ENCODE results near the gene DCXR.

The DCXR gene

DNA sequence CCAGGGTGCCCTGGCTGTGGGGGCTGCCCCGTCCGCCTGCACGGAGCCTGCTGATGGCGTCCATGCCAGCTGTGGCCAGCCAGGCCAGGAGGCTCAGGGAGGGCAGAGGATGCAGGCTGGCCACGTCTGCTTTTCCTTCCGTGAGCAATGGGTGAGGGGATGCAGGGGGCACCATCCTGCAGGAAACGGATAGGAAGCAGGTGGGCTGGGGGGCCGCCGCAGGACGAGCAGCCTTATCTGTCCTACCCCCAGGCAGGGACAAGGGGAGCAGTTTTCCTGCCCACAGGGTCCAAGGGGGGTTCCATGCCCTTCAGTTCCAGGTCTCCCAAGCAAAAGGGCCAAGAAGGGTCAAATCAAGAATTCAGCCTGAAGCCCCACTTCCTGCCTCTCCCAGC is 21.4 kb upstream of the DCXR start:
- no peaks in the 10 kb centered on the region for H3K27me3 ChIP-seq
- TF ChIP-seq, protein P1, sequence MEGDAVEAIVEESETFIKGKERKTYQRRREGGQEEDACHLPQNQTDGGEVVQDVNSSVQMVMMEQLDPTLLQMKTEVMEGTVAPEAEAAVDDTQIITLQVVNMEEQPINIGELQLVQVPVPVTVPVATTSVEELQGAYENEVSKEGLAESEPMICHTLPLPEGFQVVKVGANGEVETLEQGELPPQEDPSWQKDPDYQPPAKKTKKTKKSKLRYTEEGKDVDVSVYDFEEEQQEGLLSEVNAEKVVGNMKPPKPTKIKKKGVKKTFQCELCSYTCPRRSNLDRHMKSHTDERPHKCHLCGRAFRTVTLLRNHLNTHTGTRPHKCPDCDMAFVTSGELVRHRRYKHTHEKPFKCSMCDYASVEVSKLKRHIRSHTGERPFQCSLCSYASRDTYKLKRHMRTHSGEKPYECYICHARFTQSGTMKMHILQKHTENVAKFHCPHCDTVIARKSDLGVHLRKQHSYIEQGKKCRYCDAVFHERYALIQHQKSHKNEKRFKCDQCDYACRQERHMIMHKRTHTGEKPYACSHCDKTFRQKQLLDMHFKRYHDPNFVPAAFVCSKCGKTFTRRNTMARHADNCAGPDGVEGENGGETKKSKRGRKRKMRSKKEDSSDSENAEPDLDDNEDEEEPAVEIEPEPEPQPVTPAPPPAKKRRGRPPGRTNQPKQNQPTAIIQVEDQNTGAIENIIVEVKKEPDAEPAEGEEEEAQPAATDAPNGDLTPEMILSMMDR (IDR thresholded peaks at IDR 0.05): no peak
- peaks cover 97% of the 10 kb centered on the region for H3K36me3 ChIP-seq
- no peak overlapping the region for H3K27ac ChIP-seq
- no peak overlapping the region for H3K4me3 ChIP-seq (ENCODE audit: low read depth in 1 of 2, low read length in 1 of 2)
- H3K9me3 ChIP-seq: no peaks in the 10 kb centered on the region
- H3K4me1 ChIP-seq (ENCODE audit: control insufficient read depth in 1 of 2, insufficient read depth in 1 of 2, low read depth in 1 of 2, low read length in 1 of 2): no peaks in the 10 kb centered on the region

DNA sequence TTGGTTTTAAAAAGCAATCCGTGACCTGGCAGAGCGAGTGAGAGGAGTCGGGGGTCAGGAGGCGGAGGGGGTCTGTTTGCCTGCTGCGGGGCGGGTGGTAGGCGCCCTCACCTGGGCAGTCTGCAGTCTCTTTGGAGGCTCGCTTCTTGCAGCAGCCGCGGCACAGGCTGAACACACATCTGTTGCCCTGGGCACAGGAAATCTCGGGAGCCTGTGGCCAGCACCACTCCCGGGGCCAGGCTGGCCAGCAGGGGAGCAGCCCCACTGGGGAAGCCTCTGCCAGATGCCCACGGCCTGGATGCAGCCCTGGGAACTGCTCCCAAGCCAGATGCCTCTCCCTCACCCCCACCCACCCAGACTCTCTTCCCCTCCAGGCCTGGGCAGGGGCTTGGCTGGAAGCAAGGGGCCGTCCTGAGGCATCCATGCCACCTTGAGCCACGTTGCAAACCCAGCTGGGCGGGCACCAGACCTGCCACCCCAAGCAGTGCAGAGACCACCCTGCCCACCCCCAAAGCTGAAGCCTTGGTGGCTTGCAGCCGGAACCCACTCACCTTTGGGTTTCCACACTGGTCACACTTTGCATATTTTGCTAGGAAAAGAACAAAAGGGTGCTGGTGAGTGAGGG is 20.8 kb upstream of the DCXR start:
- H3K9me3 ChIP-seq: no peaks in the 10 kb centered on the region
- TF ChIP-seq, protein P1 (IDR thresholded peaks at IDR 0.05): no peak
- H3K4me3 ChIP-seq (ENCODE audit: low read depth in 1 of 2, low read length in 1 of 2): no peak overlapping the region
- H3K4me1 ChIP-seq (ENCODE audit: control insufficient read depth in 1 of 2, insufficient read depth in 1 of 2, low read depth in 1 of 2, low read length in 1 of 2): no peaks in the 10 kb centered on the region
- H3K27me3 ChIP-seq: no peaks in the 10 kb centered on the region
- peaks cover 97% of the 10 kb centered on the region for H3K36me3 ChIP-seq
- no peak overlapping the region for H3K27ac ChIP-seq

DNA sequence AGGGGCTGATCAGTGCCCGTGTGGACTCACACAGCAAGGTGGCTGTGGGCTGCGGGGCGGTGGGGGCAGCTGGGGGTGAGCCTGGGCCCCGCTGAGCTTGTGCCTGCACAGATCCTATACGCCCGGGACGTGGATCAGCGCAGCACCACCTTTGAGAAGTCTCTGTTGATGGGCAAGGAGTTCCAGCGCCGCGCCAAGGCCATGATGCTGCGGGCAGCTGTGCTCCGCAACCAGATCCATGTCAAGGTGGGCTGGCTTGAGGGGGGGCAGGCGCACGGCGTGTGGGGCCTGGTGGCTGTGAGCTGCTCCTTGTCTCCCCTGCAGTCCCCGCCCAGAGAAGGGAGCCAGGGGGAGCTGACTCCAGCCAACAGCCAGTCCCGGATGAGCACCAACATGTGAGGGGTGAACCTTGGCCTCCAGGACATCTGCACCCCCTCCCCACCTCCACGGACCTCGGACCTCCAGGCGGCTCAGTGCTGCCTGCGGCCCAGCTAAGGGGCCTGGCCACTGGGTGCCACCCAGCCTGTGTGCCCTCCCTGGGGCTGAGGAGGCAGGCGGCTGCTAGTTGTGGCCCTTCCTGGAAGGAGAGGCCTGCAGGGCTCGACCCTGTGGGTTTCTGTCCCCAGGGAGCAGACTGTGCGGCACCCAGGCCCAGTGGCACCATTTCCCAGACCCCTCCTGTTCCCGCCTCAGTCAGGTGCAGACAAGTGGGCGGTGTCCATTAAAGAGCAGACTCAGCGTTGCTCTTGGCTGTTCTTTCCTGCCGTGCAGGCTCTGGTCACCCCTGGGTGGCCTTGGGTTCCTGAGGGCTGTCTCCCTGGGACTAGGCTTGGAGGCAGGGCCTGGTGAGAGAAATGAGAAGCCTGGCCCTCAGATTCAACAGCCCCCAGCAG is 19.5 kb upstream of the DCXR start:
- H3K27ac ChIP-seq: no peak overlapping the region
- H3K27me3 ChIP-seq: no peaks in the 10 kb centered on the region
- H3K9me3 ChIP-seq: no peaks in the 10 kb centered on the region
- H3K36me3 ChIP-seq: peaks cover 84% of the 10 kb centered on the region
- H3K4me1 ChIP-seq (ENCODE audit: control insufficient read depth in 1 of 2, insufficient read depth in 1 of 2, low read depth in 1 of 2, low read length in 1 of 2): peaks cover 9 to 12% of the 10 kb centered on the region in 2 experiments
- H3K4me3 ChIP-seq (ENCODE audit: low read depth in 1 of 2, low read length in 1 of 2): no peak overlapping the region
- TF ChIP-seq, protein P1 (IDR thresholded peaks at IDR 0.05): no peak

DNA sequence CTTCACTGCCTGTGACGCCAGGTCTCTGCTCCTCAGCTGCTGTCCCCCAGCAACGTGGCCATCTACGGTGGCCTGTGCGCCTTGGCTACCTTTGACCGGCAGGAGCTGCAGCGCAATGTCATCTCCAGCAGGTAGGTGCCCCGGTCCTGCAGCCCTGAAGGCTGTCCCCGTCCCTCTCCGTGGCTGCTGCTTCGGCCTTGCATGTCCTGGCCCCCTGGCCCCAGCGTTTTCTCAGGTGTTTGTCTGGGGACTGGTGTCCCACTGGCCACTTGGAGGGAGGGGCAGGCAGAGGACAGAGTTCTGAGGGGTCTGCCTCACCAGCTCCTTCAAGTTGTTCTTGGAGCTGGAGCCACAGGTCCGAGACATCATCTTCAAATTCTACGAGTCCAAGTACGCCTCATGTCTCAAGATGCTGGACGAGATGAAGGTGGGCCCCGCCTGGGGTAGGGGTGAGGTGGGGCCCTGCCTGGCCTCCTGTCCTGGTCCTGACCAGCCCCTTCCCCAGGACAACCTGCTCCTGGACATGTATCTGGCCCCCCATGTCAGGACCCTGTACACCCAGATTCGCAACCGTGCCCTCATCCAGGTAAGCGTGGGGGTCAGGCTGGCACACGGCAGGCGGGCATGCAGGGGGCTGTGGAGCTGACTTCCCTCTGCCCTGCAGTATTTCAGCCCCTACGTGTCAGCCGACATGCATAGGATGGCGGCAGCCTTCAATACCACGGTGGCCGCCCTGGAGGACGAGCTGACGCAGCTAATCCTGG is 18.6 kb upstream of the DCXR start:
- TF ChIP-seq, protein P1 (IDR thresholded peaks at IDR 0.05): no peak

DNA sequence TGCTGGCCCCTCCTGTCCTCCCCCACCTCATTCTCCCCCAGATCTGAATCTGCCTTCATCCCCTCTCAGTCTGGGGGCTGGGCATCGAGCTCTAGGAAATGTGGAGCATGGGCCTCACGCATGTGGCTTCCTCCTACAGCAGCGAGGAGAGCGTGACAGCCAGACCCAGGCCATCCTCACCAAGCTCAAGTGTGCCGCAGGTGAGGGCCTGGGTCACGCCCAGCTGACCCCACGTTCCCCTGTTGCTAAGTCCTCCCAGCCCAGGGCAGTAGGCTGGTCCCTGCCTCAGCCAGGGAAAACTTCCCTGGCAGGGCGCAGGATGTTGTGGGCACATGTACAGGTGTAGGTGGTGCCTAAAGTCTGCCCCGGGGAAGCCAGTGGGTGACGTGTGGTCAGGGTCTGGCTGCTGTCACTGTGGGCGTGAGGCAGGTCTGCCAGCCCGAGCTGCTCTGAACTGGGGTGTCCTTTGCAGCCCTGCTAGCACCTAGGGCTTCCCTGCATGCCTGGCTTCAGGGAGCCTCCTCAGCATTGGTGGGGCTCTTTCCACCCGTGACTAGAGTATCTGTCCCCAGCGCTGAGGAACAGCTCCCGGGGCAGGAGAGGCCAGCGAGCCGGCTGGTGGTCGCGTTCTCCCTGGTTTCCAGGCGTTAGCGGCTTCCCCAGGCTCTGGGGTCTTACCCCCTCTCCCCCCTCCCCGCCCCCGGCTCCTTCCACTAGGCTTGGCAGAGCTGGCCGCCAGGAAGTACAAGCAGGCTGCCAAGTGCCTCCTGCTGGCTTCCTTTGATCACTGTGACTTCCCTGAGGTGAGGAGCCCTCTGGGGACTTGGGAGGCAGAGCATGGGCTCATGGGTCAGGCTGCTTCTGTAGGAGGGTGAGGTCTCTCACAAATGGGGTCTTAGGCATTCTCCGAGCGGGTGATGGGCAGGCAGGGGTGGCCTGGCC is 17.8 kb upstream of the DCXR start:
- H3K4me3 ChIP-seq (ENCODE audit: low read depth in 1 of 2, low read length in 1 of 2): no peak overlapping the region
- peaks cover 15 to 21% of the 10 kb centered on the region in 2 experiments for H3K4me1 ChIP-seq (ENCODE audit: control insufficient read depth in 1 of 2, insufficient read depth in 1 of 2, low read depth in 1 of 2, low read length in 1 of 2)

More for the DNA sequence above, 18.6 kb upstream of the DCXR start:
- Histone ChIP-seq H3K36me3 (peaks cover 76% of the 10 kb centered on the region), H3K27me3 (no peaks in the 10 kb centered on the region), H3K27ac (no peak overlapping the region), H3K9me3 (no peaks in the 10 kb centered on the region), H3K4me1 (ENCODE audit: control insufficient read depth in 1 of 2, insufficient read depth in 1 of 2, low read depth in 1 of 2, low read length in 1 of 2) (peaks cover 9 to 13% of the 10 kb centered on the region in 2 experiments), H3K4me3 (ENCODE audit: low read depth in 1 of 2, low read length in 1 of 2) (no peak overlapping the region)

More for the DNA sequence above, 17.8 kb upstream of the DCXR start:
- TF ChIP-seq, protein P1 (IDR thresholded peaks at IDR 0.05): no peak
- Histone ChIP-seq H3K36me3 (peaks cover 67% of the 10 kb centered on the region), H3K27ac (no peak overlapping the region), H3K9me3 (no peaks in the 10 kb centered on the region), H3K27me3 (no peaks in the 10 kb centered on the region)
